NT2/D1 (cell line): ENCODE data around the gene ZNF436.

Experiments used
- YY1 ChIP-seq: IDR thresholded peaks from 2 replicates; pipeline ENCODE4 v1.6.1; 2011; ENCODE audit not compliant: insufficient read length, insufficient read depth
- ZNF274 ChIP-seq: IDR thresholded peaks from 2 replicates; pipeline ENCODE4 v1.6.1; 2011; ENCODE audit warnings: mild to moderate bottlenecking, low read depth, low read length

- TF ChIP-seq ZNF274 (no peak), YY1 (no peak)
Observed at GRCh38 chr1:23367451-23367790, 2.2 kb downstream of the ZNF436 start.
